Measurements from ENCODE around the gene FABP1.

DNA sequence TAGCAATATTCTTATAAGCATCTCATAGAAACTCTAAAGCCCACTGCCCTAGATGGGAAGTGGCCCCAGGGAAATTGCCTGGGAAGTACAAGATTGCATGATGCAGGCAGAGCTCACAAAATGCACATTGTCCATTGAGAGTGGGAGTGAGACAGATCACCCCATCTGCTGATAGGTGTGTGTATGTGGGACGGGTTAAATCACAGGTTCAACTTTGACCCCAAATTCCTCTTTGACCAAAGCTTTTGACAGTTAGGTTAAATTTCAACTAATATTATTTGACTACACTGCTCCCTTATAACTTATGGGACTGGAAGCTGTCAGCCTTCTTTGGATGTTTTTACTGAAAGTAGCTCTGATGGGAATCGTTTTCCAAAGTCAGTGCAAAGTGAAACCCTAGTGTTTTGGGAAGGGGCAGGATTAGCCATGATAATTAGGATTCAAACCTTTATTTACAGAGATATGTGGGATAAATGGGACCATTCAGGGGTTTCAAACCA is 11.4 kb upstream of the FABP1 start:
- no peak for TF ChIP-seq POLR2AphosphoS5 (IDR thresholded peaks at IDR 0.05; ENCODE audit: low read depth, low read length)
- TF ChIP-seq POLR2A (IDR thresholded peaks at IDR 0.05; ENCODE audit: low read depth, low read length) = no peak
- no peak for TF ChIP-seq POU2F2 (IDR thresholded peaks at IDR 0.05; ENCODE audit: low read depth, low read length)

Measured in GM12891 (cell line).